Measurements from ENCODE around the gene SMCO3. TPM values are rescaled to one million over a fixed set of nuclear protein-coding genes. Genes with fewer than 3 reads are reported as not detected.
"Not testable (repeated sequence)": the region's sequence is repeated elsewhere in the genome, so short reads cannot be mapped to it uniquely, and the experiment has no call there.

SMCO3 gene
- polyA plus RNA-seq, 4 donors: 0.06 to 0.25 TPM; not detected in 2

DNA sequence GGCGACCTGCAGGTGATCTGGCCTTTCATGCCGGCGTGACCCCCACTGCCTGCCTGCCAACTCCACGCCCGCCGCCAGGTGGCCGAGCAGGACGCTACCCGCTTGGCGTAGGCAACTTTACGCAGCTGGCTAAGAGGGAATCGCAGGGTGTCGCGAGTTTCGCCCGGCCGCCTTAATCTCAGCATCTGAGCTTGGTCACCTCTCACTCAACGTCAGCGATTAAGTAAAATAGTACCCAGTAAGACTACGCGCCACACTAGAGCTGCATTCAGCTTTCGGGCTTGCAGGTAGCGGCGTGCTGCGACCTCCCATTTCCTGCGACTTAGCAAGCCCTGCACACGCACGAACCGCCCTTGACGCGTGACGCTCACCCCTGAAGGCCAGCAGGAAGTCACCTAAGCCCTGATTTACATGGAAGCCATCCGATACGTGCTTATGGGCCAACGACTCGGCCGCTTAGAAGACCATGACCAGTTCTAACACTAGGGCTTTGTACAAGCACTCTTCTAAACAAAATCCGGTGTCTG, 44.0 kb downstream of the SMCO3 start:
- no peaks in the 10 kb centered on the region for H3K27me3 ChIP-seq (ENCODE audit: control insufficient read depth in 3 of 3, insufficient read depth in 3 of 3, low read length in 3 of 3)
- peaks cover 1 to 6% (median 4%) of the 10 kb centered on the region in 3 donors for H3K4me1 ChIP-seq (ENCODE audit: control insufficient read depth in 3 of 3, insufficient read depth in 2 of 3, low read depth in 1 of 3, low read length in 2 of 3)
- no peaks in the 10 kb centered on the region for H3K9me3 ChIP-seq (ENCODE audit: control insufficient read depth in 2 of 2, insufficient read depth in 1 of 2, low read depth in 1 of 2, low read length in 1 of 2)
- DNase-seq (peak; percentile 85 to 94), FAIRE-seq (no peak)
- H3K4me3 ChIP-seq (ENCODE audit: low read depth in 1 of 3, low read length in 3 of 3): peak overlapping the region; percentile 78 to 94 (median 87)
- peak overlapping the region; percentile 88 to 100 (median 97) for H3K27ac ChIP-seq (ENCODE audit: low read depth in 1 of 3, low read length in 2 of 3)
- H3K36me3 ChIP-seq (ENCODE audit: control insufficient read depth in 3 of 3, insufficient read depth in 2 of 3, low read depth in 1 of 3, low read length in 3 of 3): peaks cover 0 to 4% (median 3%) of the 10 kb centered on the region in 3 donors
- WGBS, 3 donors: 0 to 1% (median 0%) methylated on average over 38 of the region's 38 CpGs

DNA sequence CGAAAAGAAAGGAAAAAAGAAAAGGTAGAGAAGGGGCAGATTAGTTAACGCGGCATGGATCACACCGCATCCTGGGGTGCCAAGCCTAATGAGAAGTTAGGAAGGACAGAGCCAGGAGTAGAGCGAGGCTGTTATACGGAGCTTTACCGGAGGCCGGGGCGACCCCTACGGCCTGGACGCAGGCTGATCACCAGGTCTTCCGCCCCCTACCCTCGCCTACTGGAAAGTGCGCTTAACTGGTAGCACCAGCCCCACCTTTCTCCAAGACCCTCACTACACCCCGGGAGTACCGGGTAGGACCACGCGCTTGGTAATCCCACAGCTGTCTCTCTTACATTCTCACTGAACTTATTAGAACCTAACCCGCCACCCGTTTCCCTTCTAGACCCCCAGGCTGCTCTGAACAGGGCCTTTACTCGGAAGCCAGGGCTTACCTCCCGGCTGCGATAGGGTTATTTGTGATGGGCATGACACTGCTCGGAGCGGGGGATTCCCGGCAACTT, 44.5 kb downstream of the SMCO3 start:
- Histone ChIP-seq H3K36me3 (ENCODE audit: control insufficient read depth in 3 of 3, insufficient read depth in 2 of 3, low read depth in 1 of 3, low read length in 3 of 3) (peaks cover 0 to 4% (median 3%) of the 10 kb centered on the region in 3 donors), H3K4me1 (ENCODE audit: control insufficient read depth in 3 of 3, insufficient read depth in 2 of 3, low read depth in 1 of 3, low read length in 2 of 3) (peaks cover 1 to 6% (median 4%) of the 10 kb centered on the region in 3 donors), H3K9me3 (ENCODE audit: control insufficient read depth in 2 of 2, insufficient read depth in 1 of 2, low read depth in 1 of 2, low read length in 1 of 2) (no peaks in the 10 kb centered on the region), H3K27ac (ENCODE audit: low read depth in 1 of 3, low read length in 2 of 3) (peak overlapping the region; percentile 88 to 100 (median 97)), H3K4me3 (ENCODE audit: low read depth in 1 of 3, low read length in 3 of 3) (peak overlapping the region; percentile 78 to 94 (median 87)), H3K27me3 (ENCODE audit: control insufficient read depth in 3 of 3, insufficient read depth in 3 of 3, low read length in 3 of 3) (no peaks in the 10 kb centered on the region)
- FAIRE-seq (no peak), DNase-seq (no peak)
- 1 to 3% (median 1%) methylated on average over 22 to 26 of the region's 26 CpGs for WGBS, 3 donors

DNA sequence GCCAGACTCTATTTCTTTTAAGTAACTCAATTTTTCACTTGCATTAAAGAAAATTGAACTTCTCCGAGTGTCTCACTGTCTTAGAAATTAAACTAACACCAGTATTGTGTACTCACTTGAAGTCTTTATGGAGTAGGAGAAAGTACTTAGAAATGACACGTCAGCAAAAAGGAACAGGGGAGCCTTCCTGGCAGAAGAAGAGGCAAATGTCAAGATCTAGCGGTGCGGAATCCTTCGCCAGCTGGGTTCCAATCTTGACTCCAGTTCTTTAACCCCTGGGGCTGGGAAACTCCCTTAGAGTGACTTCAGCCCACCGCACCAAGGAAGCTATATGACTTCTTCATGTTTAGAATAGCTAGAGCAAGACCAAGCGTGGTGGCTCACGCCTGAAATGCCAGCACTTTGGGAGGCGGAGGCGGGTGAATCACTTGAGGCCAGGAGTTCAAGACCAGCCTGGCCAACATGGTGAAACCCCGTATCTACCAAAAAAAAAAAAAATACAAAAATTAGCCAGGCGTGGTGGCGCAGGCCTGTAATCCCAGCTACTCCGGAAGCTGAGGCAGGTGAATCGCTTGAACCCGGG, 45.1 kb downstream of the SMCO3 start:
- H3K36me3 ChIP-seq (ENCODE audit: control insufficient read depth in 3 of 3, insufficient read depth in 2 of 3, low read depth in 1 of 3, low read length in 3 of 3): peaks cover 0 to 9% (median 4%) of the 10 kb centered on the region in 3 donors
- peak overlapping the region; percentile 88 to 100 (median 97) for H3K27ac ChIP-seq (ENCODE audit: low read depth in 1 of 3, low read length in 2 of 3)
- FAIRE-seq (no peak), DNase-seq (peak in 1 of 2 donors; percentile 68)
- H3K27me3 ChIP-seq (ENCODE audit: control insufficient read depth in 3 of 3, insufficient read depth in 3 of 3, low read length in 3 of 3): no peaks in the 10 kb centered on the region
- WGBS, 3 donors: 20 to 41% (median 25%) methylated on average over 14 to 16 of the region's 16 CpGs
- no peaks in the 10 kb centered on the region for H3K9me3 ChIP-seq (ENCODE audit: control insufficient read depth in 2 of 2, insufficient read depth in 1 of 2, low read depth in 1 of 2, low read length in 1 of 2)
- peaks cover 1 to 6% (median 4%) of the 10 kb centered on the region in 3 donors for H3K4me1 ChIP-seq (ENCODE audit: control insufficient read depth in 3 of 3, insufficient read depth in 2 of 3, low read depth in 1 of 3, low read length in 2 of 3)
- peak overlapping the region; percentile 78 to 94 (median 87) for H3K4me3 ChIP-seq (ENCODE audit: low read depth in 1 of 3, low read length in 3 of 3)

DNA sequence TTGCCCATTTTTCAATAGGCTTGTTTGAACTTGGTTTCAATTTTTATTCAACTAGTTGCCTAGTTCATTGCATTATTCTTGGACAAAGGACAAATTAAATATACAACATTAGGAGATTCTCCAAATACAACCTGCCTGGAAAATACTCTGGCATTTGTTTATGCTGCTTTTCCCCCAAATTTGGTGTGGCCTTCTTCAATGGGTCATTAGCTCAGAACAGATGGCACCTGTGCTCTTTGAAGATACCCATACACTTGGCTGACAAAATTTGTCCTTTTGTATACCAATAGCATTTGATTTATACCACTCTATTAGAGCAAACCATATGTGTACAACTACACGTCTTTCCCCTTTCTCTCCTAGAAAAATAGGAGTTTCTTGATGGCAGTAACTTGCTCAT, 46.4 kb downstream of the SMCO3 start:
- 66 to 82% (median 77%) methylated on average over 1 of the region's 1 CpG for WGBS, 3 donors
- Histone ChIP-seq H3K9me3 (ENCODE audit: control insufficient read depth in 2 of 2, insufficient read depth in 1 of 2, low read depth in 1 of 2, low read length in 1 of 2) (no peaks in the 10 kb centered on the region), H3K4me3 (ENCODE audit: low read depth in 1 of 3, low read length in 3 of 3) (peak overlapping the region in 1 of 3 donors; percentile 7), H3K27me3 (ENCODE audit: control insufficient read depth in 3 of 3, insufficient read depth in 3 of 3, low read length in 3 of 3) (no peaks in the 10 kb centered on the region), H3K4me1 (ENCODE audit: control insufficient read depth in 3 of 3, insufficient read depth in 2 of 3, low read depth in 1 of 3, low read length in 2 of 3) (peaks cover 1 to 7% (median 4%) of the 10 kb centered on the region in 3 donors), H3K36me3 (ENCODE audit: control insufficient read depth in 3 of 3, insufficient read depth in 2 of 3, low read depth in 1 of 3, low read length in 3 of 3) (peaks cover 0 to 12% (median 4%) of the 10 kb centered on the region in 3 donors), H3K27ac (ENCODE audit: low read depth in 1 of 3, low read length in 2 of 3) (no peak overlapping the region)
- DNase-seq (no peak), FAIRE-seq (no peak)

DNA sequence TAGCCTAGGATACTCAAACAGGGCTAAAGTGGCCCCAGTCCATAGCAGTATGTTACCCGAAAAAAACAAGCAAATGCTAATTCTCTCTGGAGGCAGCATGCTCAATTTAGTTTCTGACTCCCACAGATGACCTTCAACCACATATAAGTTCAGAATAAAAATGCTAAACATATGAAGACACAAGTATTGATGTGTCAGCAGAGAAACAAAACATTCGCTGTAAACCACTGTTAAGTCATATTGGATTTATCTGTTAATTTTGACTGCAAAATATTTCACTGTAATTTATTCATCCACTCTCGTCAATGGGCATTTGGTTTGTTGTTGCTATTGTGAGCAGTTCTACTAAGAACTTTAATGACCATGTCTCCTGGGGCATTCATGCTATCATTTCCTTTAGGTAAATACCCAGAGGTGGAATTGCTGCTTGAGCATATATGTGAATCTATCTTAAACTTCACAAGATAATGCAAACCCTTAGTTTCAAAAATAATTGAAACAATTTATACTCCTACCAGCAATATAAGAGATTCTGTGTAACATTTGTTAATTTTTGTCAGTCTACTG, 47.2 kb downstream of the SMCO3 start:
- Histone ChIP-seq H3K4me1 (ENCODE audit: control insufficient read depth in 3 of 3, insufficient read depth in 2 of 3, low read depth in 1 of 3, low read length in 2 of 3) (peaks cover 1 to 4% (median 4%) of the 10 kb centered on the region in 3 donors), H3K4me3 (ENCODE audit: low read depth in 1 of 3, low read length in 3 of 3) (no peak overlapping the region), H3K27me3 (ENCODE audit: control insufficient read depth in 3 of 3, insufficient read depth in 3 of 3, low read length in 3 of 3) (no peaks in the 10 kb centered on the region), H3K27ac (ENCODE audit: low read depth in 1 of 3, low read length in 2 of 3) (no peak overlapping the region), H3K9me3 (ENCODE audit: control insufficient read depth in 2 of 2, insufficient read depth in 1 of 2, low read depth in 1 of 2, low read length in 1 of 2) (peaks cover 0 to under 1% of the 10 kb centered on the region in 2 donors), H3K36me3 (ENCODE audit: control insufficient read depth in 3 of 3, insufficient read depth in 2 of 3, low read depth in 1 of 3, low read length in 3 of 3) (peaks cover under 1 to 12% (median 4%) of the 10 kb centered on the region in 3 donors)
- DNase-seq (no peak), FAIRE-seq (no peak)
- 89 to 95% (median 91%) methylated on average over 3 of the region's 3 CpGs for WGBS, 3 donors

DNA sequence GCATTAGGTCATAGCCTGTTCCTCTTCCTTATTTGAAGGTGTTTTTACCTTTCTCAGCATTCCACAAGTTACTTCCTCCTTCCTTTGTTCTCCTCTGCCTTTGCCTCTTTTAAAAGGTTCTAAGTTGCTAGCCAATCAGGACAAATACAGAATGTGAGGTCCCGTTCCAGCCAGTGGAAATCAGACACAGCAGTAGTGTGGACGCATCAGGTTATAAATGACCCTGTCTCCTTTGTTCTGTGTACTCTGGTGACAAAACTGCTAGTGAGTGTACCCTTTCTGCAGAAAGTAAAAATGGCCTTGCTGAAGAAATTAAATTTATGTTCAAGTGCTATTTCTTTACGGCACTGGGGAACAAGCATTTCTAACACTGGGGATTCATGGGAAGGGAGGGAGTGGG, 48.0 kb downstream of the SMCO3 start:
- not testable (repeated sequence) for H3K27me3 ChIP-seq (ENCODE audit: control insufficient read depth in 3 of 3, insufficient read depth in 3 of 3, low read length in 3 of 3); DNase-seq; H3K4me1 ChIP-seq (ENCODE audit: control insufficient read depth in 3 of 3, insufficient read depth in 2 of 3, low read depth in 1 of 3, low read length in 2 of 3); H3K27ac ChIP-seq (ENCODE audit: low read depth in 1 of 3, low read length in 2 of 3); H3K9me3 ChIP-seq (ENCODE audit: control insufficient read depth in 2 of 2, insufficient read depth in 1 of 2, low read depth in 1 of 2, low read length in 1 of 2); H3K4me3 ChIP-seq (ENCODE audit: low read depth in 1 of 3, low read length in 3 of 3); FAIRE-seq
- WGBS, 3 donors: 94 to 97% (median 95%) methylated on average over 3 of the region's 3 CpGs
- peaks cover 2 to 13% (median 4%) of the 10 kb centered on the region in 3 donors for H3K36me3 ChIP-seq (ENCODE audit: control insufficient read depth in 3 of 3, insufficient read depth in 2 of 3, low read depth in 1 of 3, low read length in 3 of 3)

DNA sequence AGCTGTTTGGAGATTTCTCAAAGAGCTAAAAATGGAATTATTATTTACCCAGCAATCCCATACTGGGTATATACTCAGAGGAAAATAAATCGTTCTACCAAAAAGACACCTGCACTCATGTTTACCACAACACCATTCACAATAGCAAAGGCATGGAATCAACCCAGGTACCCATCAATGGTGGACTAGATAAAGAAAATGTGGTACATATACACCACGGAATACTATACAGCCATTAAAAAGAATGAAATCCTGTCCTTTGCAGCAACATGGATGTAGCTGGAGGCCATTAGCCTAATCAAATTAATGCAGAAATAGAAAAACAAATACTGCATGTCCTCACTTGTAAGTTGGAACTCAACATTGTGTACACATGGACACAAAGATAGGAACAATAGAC, 48.6 kb downstream of the SMCO3 start:
- Histone ChIP-seq H3K27ac (ENCODE audit: low read depth in 1 of 3, low read length in 2 of 3) (no peak overlapping the region), H3K4me3 (ENCODE audit: low read depth in 1 of 3, low read length in 3 of 3) (no peak overlapping the region), H3K4me1 (ENCODE audit: control insufficient read depth in 3 of 3, insufficient read depth in 2 of 3, low read depth in 1 of 3, low read length in 2 of 3) (peaks cover 1 to 10% (median 4%) of the 10 kb centered on the region in 3 donors), H3K27me3 (ENCODE audit: control insufficient read depth in 3 of 3, insufficient read depth in 3 of 3, low read length in 3 of 3) (no peaks in the 10 kb centered on the region), H3K9me3 (ENCODE audit: control insufficient read depth in 2 of 2, insufficient read depth in 1 of 2, low read depth in 1 of 2, low read length in 1 of 2) (peaks cover 0 to 14% of the 10 kb centered on the region in 2 donors), H3K36me3 (ENCODE audit: control insufficient read depth in 3 of 3, insufficient read depth in 2 of 3, low read depth in 1 of 3, low read length in 3 of 3) (peaks cover 2 to 18% (median 4%) of the 10 kb centered on the region in 3 donors)
- WGBS, 3 donors: 93 to 97% (median 97%) methylated on average over 2 of the region's 2 CpGs
- DNase-seq (no peak), FAIRE-seq (no peak)

DNA sequence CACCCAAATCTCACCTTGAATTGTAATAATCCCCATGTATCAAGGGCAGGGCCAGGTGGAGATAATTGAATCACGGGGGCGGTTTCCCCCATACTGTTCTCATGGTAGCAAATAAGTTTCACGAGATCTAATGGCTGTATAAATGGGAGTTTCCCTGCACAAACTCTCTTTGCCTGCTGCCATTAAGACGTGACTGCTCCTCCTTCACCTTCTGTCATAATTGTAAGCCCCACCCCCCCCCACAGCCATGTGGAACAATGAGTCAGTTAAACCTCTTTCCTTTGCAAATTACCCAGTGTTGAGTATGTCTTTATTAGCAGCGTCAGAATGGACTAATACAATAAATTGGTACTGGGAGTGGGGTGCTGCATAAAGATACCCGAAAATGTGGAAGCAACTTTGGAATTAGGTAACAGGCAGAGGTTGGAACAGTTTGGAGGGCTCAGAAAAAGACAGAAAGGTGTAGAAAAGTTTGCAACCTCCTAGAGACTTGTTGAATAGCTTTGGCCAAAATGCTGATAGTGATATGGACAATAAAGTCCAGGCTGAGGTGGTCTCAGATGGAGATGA, 54.2 kb downstream of the SMCO3 start:
- not testable (repeated sequence) for H3K4me3 ChIP-seq (ENCODE audit: low read depth in 1 of 3, low read length in 3 of 3); H3K27me3 ChIP-seq (ENCODE audit: control insufficient read depth in 3 of 3, insufficient read depth in 3 of 3, low read length in 3 of 3); FAIRE-seq; H3K4me1 ChIP-seq (ENCODE audit: control insufficient read depth in 3 of 3, insufficient read depth in 2 of 3, low read depth in 1 of 3, low read length in 2 of 3)
- Histone ChIP-seq H3K36me3 (ENCODE audit: control insufficient read depth in 3 of 3, insufficient read depth in 2 of 3, low read depth in 1 of 3, low read length in 3 of 3) (peaks cover 0 to 18% (median 2%) of the 10 kb centered on the region in 3 donors), H3K9me3 (ENCODE audit: control insufficient read depth in 2 of 2, insufficient read depth in 1 of 2, low read depth in 1 of 2, low read length in 1 of 2) (peaks cover 0 to 25% of the 10 kb centered on the region in 2 donors), H3K27ac (ENCODE audit: low read depth in 1 of 3, low read length in 2 of 3) (peak overlapping the region in 1 of 3 donors; percentile 40)
- peak in 1 of 2 donors; percentile 4 for DNase-seq
- WGBS, 3 donors: 80 to 94% (median 89%) methylated on average over 6 of the region's 6 CpGs

All from small intestine (tissue), 7 donors.